Peyer's patch (tissue), 4 donors: ENCODE data around the gene RAB31.

Experiments
- POLR2A ChIP-seq, 2 donors: fragments of 450-650 bp; IDR thresholded peaks; one replicate each; pipeline ENCODE4 v1.5.1; 2017; ENCODE audit warnings: antibody characterized with exemption in 2 of 2, mild to moderate bottlenecking in 2 of 2, moderate library complexity in 2 of 2
- TF ChIP-seq, protein P1 (sequence below), 6 experiments: fragments of 450-650 bp in 4 of 6; fragments of 200-600 bp in 2 of 6; sonication (generic) in 1 of 6; IDR thresholded peaks; one replicate each; pipeline ENCODE4 v1.5.1; 2017 to 2019; ENCODE audit warnings: antibody characterized with exemption in 6 of 6, mild to moderate bottlenecking in 3 of 6, moderate library complexity in 1 of 6

DNA sequence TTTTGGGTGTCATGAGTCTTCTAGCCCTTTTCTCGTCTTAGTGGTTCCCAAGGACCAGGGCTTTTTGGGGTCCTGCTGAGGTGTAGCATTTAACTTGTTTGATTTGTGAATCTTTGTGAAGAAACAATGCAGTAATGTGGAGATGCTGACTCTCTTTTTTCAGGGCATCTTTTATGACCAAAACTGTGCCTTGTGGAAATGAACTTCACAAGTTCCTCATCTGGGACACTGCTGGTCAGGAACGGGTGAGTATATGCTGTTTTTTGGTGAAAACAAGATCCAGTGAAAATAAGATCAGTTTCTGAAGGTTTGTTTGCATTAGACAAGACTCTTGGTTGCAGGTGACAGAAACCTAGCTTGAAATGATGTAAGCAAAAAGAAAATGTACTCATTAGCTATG lies 83.9 kb downstream of the RAB31 start:
- TF ChIP-seq, protein P1, sequence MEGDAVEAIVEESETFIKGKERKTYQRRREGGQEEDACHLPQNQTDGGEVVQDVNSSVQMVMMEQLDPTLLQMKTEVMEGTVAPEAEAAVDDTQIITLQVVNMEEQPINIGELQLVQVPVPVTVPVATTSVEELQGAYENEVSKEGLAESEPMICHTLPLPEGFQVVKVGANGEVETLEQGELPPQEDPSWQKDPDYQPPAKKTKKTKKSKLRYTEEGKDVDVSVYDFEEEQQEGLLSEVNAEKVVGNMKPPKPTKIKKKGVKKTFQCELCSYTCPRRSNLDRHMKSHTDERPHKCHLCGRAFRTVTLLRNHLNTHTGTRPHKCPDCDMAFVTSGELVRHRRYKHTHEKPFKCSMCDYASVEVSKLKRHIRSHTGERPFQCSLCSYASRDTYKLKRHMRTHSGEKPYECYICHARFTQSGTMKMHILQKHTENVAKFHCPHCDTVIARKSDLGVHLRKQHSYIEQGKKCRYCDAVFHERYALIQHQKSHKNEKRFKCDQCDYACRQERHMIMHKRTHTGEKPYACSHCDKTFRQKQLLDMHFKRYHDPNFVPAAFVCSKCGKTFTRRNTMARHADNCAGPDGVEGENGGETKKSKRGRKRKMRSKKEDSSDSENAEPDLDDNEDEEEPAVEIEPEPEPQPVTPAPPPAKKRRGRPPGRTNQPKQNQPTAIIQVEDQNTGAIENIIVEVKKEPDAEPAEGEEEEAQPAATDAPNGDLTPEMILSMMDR (IDR thresholded peaks at IDR 0.05): no peak
- TF ChIP-seq POLR2A (IDR thresholded peaks at IDR 0.05): no peak
